ENCODE measurements around the gene TBX10.

GRCh38 chr11:67632175-67632981 is 7.2 kb downstream of the TBX10 start:
- TF ChIP-seq, protein P1, sequence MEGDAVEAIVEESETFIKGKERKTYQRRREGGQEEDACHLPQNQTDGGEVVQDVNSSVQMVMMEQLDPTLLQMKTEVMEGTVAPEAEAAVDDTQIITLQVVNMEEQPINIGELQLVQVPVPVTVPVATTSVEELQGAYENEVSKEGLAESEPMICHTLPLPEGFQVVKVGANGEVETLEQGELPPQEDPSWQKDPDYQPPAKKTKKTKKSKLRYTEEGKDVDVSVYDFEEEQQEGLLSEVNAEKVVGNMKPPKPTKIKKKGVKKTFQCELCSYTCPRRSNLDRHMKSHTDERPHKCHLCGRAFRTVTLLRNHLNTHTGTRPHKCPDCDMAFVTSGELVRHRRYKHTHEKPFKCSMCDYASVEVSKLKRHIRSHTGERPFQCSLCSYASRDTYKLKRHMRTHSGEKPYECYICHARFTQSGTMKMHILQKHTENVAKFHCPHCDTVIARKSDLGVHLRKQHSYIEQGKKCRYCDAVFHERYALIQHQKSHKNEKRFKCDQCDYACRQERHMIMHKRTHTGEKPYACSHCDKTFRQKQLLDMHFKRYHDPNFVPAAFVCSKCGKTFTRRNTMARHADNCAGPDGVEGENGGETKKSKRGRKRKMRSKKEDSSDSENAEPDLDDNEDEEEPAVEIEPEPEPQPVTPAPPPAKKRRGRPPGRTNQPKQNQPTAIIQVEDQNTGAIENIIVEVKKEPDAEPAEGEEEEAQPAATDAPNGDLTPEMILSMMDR (IDR thresholded peaks at IDR 0.05; ENCODE audit: low read length): no peak
- no peak for TF ChIP-seq EZH2 (optimal IDR thresholded peaks at IDR 0.05; ENCODE audit: low read depth, low read length)
- no peak for TF ChIP-seq EZH2phosphoT487 (IDR thresholded peaks at IDR 0.05; ENCODE audit: low read length)
